ENCODE results near the gene YWHAQ.

GRCh38 chr2:9630117-9630735 is 571 bp downstream of the YWHAQ start:
- no peak for TF ChIP-seq CTCF (IDR thresholded peaks at IDR 0.05)
- TF ChIP-seq EP300 (IDR thresholded peaks at IDR 0.05) = no peak
